ENCODE results near the gene UCN3. TPM values are rescaled to one million over a fixed set of nuclear protein-coding genes. Genes with fewer than 3 reads are reported as not detected.

Gene UCN3
- total and polyA plus RNA-seq, 9 of the 15 experiments (the other 6 are each of a cell fraction or from before 2014, with no cell fraction given) = not detected

GRCh38 chr10:5369362-5370158 is 4.8 kb downstream of the UCN3 start:
- Histone ChIP-seq H3K9me1 (ENCODE audit: control insufficient read depth, insufficient read depth, low read length) (no peaks in the 10 kb centered on the region), H4K20me1 (replicated peaks; ENCODE audit: control insufficient read depth, insufficient read depth, low read length) (no peaks in the 10 kb centered on the region), H3K9me3 (replicated peaks; ENCODE audit: control insufficient read depth, insufficient read depth, low read depth, low read length) (peaks cover 13% of the 10 kb centered on the region), H3K27me3 (ENCODE audit: control insufficient read depth in 2 of 2, insufficient read depth in 2 of 2, low read length in 2 of 2) (peaks cover 0 to 9% of the 10 kb centered on the region in 2 experiments; a peak in 2 of 5 replicates), H3K36me3 (ENCODE audit: control insufficient read depth, insufficient read depth, low read length) (no peaks in the 10 kb centered on the region), H2AFZ (ENCODE audit: low read depth, low read length) (no peak overlapping the region), H3K4me1 (replicated peaks in 1 of 2; ENCODE audit: control insufficient read depth in 2 of 2, insufficient read depth in 2 of 2, low read length in 2 of 2) (peaks cover 3 to 8% of the 10 kb centered on the region in 2 experiments; a peak in 4 of 5 replicates), H3K79me2 (ENCODE audit: control insufficient read depth, insufficient read depth, low read length) (no peaks in the 10 kb centered on the region), H3K4me2 (ENCODE audit: insufficient read depth, low read length) (no peak overlapping the region), H3K27ac (ENCODE audit: extremely low read depth, low read depth, low read length) (no peak overlapping the region; the same call in 2 of the 3 replicates), H3K9ac (ENCODE audit: insufficient read depth in 1 of 2, low read depth in 2 of 2, low read length in 2 of 2) (no peak overlapping the region), H3K4me3 (no peak overlapping the region)
- ATAC-seq (no peak), DNase-seq (ENCODE audit: extremely low read depth in 1 of 4, low spot score in 3 of 4) (no peak), FAIRE-seq (no peak)
- intact Hi-C loops (cut with micrococcal nuclease) = no loop called here
- ChIA-PET POLR2A (no interaction called here), CTCF (ENCODE audit: low intra/inter-chr PET ratio) (no interaction called here)
- no peak for TF ChIP-seq ZNF239 (CRISPR knock-in tag; IDR thresholded peaks at IDR 0.05)
- TF ChIP-seq KDM1A (IDR thresholded peaks at IDR 0.05) = 0 out of 4 replicates have a peak, but pooled peaks of 1 of the 2 experiments have one; percentile 36
- no peak for TF ChIP-seq MCM3 (IDR thresholded peaks at IDR 0.05)
- no peak for TF ChIP-seq RBM25 (IDR thresholded peaks at IDR 0.05; ENCODE audit: low read depth, low read length, severe bottlenecking)
- no peak for TF ChIP-seq ZC3H4 (CRISPR knock-in tag; IDR thresholded peaks at IDR 0.05; ENCODE audit: borderline replicate concordance)
- TF ChIP-seq SIRT6 (IDR thresholded peaks at IDR 0.05; ENCODE audit: low read depth, low read length) = no peak
- no TSS peak for BruUV-seq (replicated peaks)
- in situ Hi-C loops (cut with MboI) = no loop called here
- WGBS (ENCODE audit: insufficient coverage, low coverage, missing lambda C conversion rate) = 33% methylated on average over 9 of the region's 16 CpGs
